Uterus (tissue), 2 donors: ENCODE results near the gene IPO11.

Source experiments
- POLR2A ChIP-seq, 2 donors: fragments of 450-650 bp; IDR thresholded peaks; one replicate each; pipeline ENCODE4 v1.6.1; 2016; ENCODE audit warnings: antibody characterized with exemption in 2 of 2, mild to moderate bottlenecking in 1 of 2, moderate library complexity in 1 of 2
- TF ChIP-seq, protein P1 (sequence below), 4 experiments: fragments of 200-600 bp in 2 of 4; fragments of 450-650 bp in 2 of 4; sonication (generic) in 2 of 4; IDR thresholded peaks; one replicate each; pipeline ENCODE4 v1.5.1; 2016 to 2019; ENCODE audit warnings: antibody characterized with exemption in 4 of 4, mild to moderate bottlenecking in 2 of 4, moderate library complexity in 1 of 4

GRCh38 chr5:62626534-62626933 lies 214.0 kb downstream of the IPO11 start:
- TF ChIP-seq, protein P1, sequence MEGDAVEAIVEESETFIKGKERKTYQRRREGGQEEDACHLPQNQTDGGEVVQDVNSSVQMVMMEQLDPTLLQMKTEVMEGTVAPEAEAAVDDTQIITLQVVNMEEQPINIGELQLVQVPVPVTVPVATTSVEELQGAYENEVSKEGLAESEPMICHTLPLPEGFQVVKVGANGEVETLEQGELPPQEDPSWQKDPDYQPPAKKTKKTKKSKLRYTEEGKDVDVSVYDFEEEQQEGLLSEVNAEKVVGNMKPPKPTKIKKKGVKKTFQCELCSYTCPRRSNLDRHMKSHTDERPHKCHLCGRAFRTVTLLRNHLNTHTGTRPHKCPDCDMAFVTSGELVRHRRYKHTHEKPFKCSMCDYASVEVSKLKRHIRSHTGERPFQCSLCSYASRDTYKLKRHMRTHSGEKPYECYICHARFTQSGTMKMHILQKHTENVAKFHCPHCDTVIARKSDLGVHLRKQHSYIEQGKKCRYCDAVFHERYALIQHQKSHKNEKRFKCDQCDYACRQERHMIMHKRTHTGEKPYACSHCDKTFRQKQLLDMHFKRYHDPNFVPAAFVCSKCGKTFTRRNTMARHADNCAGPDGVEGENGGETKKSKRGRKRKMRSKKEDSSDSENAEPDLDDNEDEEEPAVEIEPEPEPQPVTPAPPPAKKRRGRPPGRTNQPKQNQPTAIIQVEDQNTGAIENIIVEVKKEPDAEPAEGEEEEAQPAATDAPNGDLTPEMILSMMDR (IDR thresholded peaks at IDR 0.05), result no peak
- TF ChIP-seq POLR2A (IDR thresholded peaks at IDR 0.05), result no peak
